Prostate gland (tissue), 2 donors: ENCODE data around the gene RAB4A.

Source experiments
- CTCF ChIP-seq, 4 experiments: fragments of 200-600 bp in 2 of 4; fragments of 450-650 bp in 2 of 4; sonication (generic) in 2 of 4; IDR thresholded peaks; 1 replicate in 3 of 4; 2 replicates in 1 of 4; pipeline ENCODE4 v1.5.1; 2016 to 2019; ENCODE audit warnings: antibody characterized with exemption in 4 of 4, mild to moderate bottlenecking in 2 of 4, moderate library complexity in 2 of 4
- POLR2A ChIP-seq: fragments of 450-650 bp; IDR thresholded peaks from one replicate; pipeline ENCODE4 v1.6.1; 2016; ENCODE audit warnings: antibody characterized with exemption, mild to moderate bottlenecking

DNA sequence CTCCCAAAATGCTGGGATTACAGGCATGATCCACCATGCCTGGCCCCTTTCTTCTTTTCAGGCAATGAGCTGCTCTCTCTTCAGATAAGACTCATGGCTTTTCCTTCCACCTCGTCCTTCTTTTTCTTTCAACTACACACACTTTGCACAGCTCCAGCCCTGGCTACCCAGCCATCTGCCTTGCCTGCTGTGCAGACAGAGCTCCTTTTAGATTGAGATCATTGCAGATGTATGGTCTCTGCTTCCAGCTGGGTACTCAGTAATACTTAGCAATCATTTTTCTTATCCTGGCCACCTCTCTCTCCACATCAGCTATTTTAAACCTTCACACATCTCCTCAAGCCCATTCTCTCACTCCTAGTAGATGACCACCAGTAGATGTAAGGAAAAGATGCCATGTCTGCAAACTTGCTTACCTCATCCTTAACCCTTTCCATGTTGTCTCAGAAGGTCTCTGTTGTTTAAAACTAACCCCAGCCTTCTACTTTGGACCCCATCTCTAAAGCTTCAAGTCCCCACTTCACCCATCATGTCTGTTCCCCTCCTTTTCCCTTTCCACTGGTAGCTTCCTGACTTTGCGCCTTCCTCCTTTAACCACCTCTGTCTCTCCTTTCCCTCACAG, 7.3 kb downstream of the RAB4A start:
- no peak for TF ChIP-seq POLR2A
- no peak for TF ChIP-seq CTCF (IDR thresholded peaks at IDR 0.05)
